GM10248 (cell line): Measurements from ENCODE around the gene PARP1.
A peak's percentile ranks its signal among the peaks of the same experiment; 100 is the strongest.

ENCODE experiments used
- CTCF ChIA-PET: fragments of 300-600 bp; sonication (Branson Sonifier 250); formaldehyde crosslinking; extraction: SDS; loops from one replicate; lab custom pipeline; 2021; ENCODE audit warnings: antibody characterized with exemption; lab: Yijun Ruan, JAX
- POLR2A ChIA-PET: fragments of 350-650 bp; sonication (Branson Sonifier 250); formaldehyde crosslinking; extraction: SDS; loops from one replicate; lab custom pipeline; 2020; ENCODE audit warnings: antibody characterized with exemption; lab: Yijun Ruan, JAX
- DNase-seq: peaks from one replicate; pipeline ENCODE4 v3.0.0; 2012; ENCODE audit errors: extremely low spot score
- TF ChIP-seq, protein P1 (sequence below): IDR thresholded peaks from 2 replicates; pipeline ENCODE4 v1.5.1; 2012; ENCODE audit warnings: mild to moderate bottlenecking, low read depth; ENCODE audit errors: extremely low read depth, missing control alignments, control extremely low read depth

PARP1 gene

DNA sequence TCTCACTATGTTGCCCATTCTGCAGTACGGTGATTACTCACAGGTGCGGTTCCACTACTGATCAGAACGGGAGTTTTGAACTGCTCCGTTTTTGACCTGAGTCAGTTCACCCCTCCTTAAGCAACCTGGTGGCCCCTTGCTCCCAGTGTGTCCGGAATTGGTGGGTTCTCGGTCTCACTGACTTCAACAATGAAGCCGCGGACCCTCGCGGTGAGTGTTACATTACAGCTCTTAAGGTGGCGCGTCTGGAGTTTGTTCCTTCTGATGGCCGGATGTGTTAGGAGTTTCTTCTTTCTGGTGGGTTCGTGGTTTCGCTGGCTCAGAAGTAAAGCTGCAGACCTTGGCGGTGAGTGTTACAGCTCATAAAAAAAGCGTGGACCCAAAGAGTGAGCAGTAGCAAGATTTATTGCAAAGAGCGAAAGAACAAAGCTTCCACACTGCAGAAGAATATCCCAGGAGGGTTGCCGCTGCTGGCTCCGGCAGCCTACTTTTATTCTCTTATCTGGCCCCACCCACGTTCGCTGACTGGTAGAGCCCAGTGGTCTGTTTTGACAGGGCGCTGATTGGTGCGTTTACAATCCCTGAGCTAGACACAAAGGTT is 17.6 kb upstream of the PARP1 start:
- no peak for DNase-seq
- TF ChIP-seq, protein P1, sequence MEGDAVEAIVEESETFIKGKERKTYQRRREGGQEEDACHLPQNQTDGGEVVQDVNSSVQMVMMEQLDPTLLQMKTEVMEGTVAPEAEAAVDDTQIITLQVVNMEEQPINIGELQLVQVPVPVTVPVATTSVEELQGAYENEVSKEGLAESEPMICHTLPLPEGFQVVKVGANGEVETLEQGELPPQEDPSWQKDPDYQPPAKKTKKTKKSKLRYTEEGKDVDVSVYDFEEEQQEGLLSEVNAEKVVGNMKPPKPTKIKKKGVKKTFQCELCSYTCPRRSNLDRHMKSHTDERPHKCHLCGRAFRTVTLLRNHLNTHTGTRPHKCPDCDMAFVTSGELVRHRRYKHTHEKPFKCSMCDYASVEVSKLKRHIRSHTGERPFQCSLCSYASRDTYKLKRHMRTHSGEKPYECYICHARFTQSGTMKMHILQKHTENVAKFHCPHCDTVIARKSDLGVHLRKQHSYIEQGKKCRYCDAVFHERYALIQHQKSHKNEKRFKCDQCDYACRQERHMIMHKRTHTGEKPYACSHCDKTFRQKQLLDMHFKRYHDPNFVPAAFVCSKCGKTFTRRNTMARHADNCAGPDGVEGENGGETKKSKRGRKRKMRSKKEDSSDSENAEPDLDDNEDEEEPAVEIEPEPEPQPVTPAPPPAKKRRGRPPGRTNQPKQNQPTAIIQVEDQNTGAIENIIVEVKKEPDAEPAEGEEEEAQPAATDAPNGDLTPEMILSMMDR = no peak
- ChIA-PET CTCF (interaction anchor here (0.6 to 3.1 kb wide), 15 partner anchors 8 to 402 kb away, joined by 3 to 15 read pairs (median 4); partner anchors contain the start of gene PARP1), POLR2A (no interaction called here)

DNA sequence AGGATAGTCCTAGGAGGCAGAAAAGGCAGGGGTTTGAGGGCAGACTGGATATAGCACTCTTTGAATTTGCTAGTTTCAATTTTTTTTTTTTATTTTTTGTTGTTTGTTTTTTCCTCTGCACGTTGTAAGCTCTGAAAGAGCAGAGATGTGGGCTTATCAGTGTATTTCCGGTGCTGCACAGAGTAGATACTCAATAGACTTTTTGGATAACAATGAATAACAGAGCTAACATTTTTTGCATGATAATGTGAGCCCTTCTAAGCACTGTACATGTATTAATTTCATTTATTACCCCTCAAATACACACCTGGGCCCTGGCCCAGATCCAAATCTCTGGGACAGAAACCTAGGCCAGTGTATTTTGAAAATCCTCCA is 17.1 kb upstream of the PARP1 start:
- CTCF ChIA-PET = interaction anchor here (0.8 to 3.1 kb wide), 14 partner anchors 9 to 402 kb away, joined by 3 to 15 read pairs (median 4); partner anchors contain the start of gene PARP1
- TF ChIP-seq, protein P1 = no peak

DNA sequence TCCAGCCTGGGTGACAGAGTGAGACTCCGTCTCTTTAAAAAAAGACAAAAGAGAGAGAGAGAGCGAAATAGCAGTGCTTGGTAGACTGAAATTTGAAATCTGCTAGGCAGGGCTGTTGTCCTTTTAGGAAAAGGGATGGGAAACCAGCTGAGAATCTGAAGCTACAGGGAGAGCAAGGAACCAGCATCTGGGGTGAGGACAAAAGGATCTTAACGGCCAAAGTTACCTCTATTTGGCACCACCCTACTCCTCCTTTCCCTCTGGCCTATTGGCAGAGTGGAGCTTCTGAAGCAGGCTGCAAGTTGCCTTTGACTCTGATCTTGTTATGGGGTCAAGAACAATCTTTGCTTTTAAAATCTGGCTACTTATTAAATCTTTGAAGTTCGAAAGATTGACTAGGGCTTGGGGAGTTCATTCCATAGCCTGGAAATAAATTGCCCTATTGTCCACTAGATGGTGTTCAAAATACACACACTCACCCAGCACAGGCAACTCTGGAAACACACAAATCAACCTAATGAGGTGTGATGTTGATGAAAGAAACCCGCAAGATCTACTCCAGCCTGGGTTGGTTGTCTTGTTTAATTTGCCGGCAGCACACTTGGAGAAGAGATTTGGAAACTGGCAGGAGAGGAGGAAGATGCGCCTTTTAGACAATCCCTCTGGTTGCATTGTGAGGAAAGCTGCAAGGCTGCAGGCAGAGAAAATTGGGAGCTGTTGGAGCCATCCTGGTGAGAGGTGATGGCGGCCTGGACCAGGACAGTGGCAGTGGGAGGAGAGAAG is 16.5 kb upstream of the PARP1 start:
- TF ChIP-seq, protein P1 = peak; percentile 44
- POLR2A ChIA-PET = no interaction called here
- CTCF ChIA-PET = interaction anchor here (1.0 to 3.1 kb wide), 14 partner anchors 9 to 418 kb away, joined by 3 to 15 read pairs (median 4); partner anchors contain the start of gene PARP1
- peak; percentile 49 for DNase-seq

More for the DNA sequence above, 17.1 kb upstream of the PARP1 start:
- POLR2A ChIA-PET = no interaction called here
- DNase-seq = no peak

DNA sequence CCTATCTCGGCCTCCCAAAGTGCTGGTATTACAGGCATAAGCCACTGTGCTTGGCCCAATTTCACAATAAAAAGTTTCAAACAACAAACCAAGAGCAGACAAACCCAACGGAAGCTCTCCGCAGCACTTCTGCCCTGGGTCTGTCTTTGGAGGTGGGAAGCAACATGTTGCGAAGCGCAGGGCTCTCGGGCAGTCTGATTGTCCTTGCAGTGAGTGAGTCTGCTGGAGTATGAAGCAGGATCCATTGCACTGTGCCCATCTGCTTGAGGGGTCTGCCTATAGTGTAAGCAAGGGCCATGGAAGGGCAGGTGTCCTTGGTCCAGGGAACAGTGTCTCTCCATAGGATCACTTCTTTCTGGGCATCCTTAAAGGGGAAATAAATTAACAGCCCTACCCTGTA is 14.6 kb upstream of the PARP1 start:
- ChIA-PET CTCF (interaction anchor here (1.2 to 4.7 kb wide), 6 partner anchors 10 to 24 kb away, joined by 3 to 33 read pairs (median 6); partner anchors contain the start of gene PARP1), POLR2A (no interaction called here)
- TF ChIP-seq, protein P1 = no peak
- no peak for DNase-seq

DNA sequence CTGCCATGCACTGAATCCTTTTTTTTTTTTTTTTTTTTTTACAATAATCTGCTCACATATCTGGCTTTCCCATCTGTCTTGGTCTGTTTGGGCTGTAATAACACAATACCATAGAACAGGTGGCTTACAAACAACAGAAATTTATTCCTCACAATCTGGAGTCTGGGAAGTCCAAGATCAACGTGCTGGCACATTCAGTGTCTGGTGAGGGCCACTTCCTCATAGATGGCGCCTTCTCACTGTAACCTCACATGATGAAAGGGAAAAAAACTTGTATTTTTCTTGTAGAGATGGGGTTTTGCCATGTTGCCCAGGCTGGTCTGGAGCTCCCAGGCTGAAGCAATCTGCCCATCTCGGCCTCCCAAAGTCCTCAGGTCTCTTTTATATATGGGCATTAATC is 13.0 kb upstream of the PARP1 start:
- CTCF ChIA-PET = interaction anchor here (4.7 kb wide), 1 partner anchor 13 kb away, joined by 33 read pairs; the partner anchor contains the start of gene PARP1
- DNase-seq = no peak
- POLR2A ChIA-PET = no interaction called here
- TF ChIP-seq, protein P1 = no peak

DNA sequence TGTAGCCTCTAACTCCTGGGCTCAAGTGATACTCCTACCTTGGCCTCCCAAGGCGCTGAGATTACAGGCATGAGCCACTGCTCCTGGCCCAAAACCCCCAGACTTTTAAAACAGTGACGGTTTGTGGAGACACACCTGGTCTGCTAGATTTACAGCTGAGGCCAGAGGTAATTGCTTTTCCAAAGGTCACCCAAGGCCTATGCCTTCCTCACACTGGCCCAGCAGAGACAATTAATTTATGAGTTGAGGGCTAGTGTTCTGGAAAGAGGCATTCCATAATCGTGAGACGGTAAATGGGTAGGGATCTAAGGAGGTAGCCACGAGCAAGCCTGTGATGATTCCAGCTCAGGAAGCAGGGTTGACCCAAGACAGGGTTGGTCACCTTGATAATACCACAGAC is 12.4 kb upstream of the PARP1 start:
- TF ChIP-seq, protein P1 = no peak
- ChIA-PET CTCF (interaction anchor here (4.7 kb wide), 1 partner anchor 12 kb away, joined by 33 read pairs; the partner anchor contains the start of gene PARP1), POLR2A (no interaction called here)
- DNase-seq = no peak
